Skeletal muscle cell (primary cell): ENCODE measurements around the gene BTBD16.

Experiments
- DNase-seq: peaks from one replicate; pipeline ENCODE4 v3.0.0-alpha.2; 2010; ENCODE audit warnings: low read depth
- H3K4me3 ChIP-seq: 2 replicates; pipeline ENCODE4 v1.5.1; 2011; ENCODE audit warnings: low read depth, mild to moderate bottlenecking, control low read depth, low read length, moderate library complexity

Gene BTBD16

DNA sequence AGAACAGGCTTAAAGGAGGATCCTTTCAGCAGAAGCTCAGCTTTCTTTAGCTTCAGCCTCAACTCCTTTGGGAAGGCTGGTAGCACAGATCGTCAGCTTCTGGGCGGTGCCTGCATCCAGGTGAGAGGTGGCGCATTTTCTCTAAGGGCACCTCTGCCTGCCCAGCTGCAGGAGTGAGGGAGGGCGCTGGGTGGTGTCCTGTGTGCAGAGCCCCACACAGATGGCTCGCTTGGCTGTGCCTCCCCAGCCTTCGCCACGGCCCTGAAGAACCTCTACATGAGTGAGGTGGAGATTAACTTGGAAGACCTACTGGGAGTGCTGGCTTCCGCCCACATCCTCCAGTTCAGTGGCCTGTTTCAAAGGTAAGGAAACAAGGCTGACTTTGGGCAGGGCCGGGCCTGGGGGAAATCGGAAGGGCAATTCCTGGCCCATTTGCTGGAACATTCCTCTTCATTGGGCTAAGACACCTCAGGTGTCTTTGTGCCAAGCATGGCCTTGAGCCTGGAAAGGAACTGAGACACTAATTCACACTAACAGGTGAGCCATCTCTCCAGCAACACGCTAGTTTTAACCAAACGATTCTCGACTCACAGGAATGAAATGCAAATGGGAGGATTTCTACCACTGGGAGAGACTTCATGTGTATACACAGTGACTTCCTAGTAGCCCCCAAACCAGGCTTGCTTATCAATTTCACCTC, 19.9 kb downstream of the BTBD16 start:
- H3K4me3 ChIP-seq, result no peak overlapping the region
- DNase-seq, result no peak

DNA sequence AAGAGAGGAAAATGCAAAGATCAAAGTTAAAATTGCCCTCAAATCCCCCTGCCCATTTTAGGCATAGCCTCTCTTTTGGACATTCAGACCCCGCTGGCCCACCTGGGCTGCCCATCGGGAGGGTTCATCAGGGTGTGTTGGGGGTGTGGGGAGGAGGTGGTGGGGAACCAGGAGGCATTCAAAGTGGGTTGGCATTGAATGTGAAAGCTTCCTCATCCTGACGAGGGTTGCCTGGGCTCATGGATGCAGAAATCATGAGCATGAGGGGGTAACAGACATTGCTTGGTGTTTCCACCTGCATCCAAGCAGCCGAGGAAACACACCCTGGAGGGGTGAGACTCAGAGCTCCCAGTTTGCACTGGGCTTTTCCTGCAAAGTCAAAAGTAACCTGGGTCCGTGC, 20.6 kb downstream of the BTBD16 start:
- no peak for DNase-seq
- H3K4me3 ChIP-seq, result no peak overlapping the region

DNA sequence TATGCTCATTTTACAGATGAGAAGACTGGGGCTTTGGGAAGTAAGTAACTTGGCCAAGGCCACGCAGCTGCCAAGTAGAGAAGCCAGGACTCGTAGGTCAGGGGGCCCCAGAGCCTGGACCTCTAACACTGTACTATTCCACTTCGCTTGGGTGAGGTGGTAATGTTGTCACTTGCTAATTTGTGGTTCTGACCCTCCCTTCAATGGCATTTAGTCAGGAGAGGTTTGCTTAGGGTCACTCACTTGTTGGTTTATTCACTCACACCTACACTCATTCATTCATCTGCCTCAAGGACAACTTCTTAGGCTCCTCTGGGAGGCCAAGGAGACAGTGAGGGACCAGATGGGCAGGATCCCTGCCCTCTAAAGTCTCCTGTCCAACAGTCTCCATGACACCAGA, 21.3 kb downstream of the BTBD16 start:
- no peak for DNase-seq
- H3K4me3 ChIP-seq, result no peak overlapping the region

DNA sequence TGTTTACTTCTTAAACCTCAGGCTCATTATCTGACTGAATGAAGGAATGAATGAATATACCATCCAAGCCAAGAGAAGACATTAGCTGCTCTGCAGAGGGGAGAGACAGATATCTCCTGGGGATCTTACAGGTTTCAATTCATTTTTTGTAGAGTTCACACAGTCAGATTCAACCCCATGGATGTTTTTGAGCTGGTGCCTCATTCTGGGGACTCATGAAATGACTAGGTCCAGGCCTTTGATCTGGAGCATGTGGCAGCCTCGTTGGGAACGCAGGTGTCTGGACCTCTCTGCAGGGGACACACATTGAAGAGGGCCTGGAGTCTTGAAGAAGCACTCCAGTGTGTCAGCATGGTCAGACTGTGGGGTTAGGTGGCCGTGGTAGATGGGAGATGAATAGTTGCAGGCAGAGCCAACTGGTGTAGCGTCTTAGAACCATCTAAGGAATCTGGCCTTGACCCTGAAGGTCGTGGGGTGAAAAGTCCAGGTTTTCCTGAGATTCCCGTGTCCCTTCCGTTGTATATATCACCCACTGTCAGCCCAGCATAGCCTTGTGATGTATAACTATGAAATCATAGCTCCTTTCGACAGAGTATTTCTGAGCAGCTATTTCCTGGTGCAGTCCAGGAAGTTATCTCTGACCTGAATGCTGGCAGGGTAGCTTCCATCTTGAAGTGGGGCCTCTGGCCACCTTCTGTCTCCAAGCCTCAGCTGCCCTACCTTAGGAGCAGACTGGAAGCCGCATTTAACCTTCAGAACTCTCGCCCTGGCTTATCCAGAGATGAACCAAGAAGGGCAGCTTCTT, 22.3 kb downstream of the BTBD16 start:
- no peak for DNase-seq
- H3K4me3 ChIP-seq, result no peak overlapping the region

DNA sequence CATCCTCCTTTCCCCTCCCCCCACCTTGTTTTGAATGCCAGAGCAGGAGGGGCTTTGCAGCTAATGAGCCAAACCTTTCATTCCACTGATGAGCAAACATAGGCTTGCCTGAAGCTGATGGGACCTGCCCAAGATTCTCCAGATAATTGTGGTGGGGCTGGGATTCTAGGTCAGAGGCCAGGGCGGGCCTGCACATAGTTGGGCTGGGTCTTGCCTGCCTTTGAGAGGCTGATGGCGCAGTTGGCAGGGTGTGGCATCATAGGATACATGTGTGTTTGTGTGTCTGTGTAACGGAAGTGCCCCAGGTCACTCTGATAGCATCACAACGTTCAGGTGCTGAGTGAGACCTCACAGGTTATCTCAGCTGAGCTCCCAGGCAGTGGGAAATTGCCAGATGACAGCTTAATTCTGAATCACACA, 22.9 kb downstream of the BTBD16 start:
- no peak overlapping the region for H3K4me3 ChIP-seq
- DNase-seq, result no peak

DNA sequence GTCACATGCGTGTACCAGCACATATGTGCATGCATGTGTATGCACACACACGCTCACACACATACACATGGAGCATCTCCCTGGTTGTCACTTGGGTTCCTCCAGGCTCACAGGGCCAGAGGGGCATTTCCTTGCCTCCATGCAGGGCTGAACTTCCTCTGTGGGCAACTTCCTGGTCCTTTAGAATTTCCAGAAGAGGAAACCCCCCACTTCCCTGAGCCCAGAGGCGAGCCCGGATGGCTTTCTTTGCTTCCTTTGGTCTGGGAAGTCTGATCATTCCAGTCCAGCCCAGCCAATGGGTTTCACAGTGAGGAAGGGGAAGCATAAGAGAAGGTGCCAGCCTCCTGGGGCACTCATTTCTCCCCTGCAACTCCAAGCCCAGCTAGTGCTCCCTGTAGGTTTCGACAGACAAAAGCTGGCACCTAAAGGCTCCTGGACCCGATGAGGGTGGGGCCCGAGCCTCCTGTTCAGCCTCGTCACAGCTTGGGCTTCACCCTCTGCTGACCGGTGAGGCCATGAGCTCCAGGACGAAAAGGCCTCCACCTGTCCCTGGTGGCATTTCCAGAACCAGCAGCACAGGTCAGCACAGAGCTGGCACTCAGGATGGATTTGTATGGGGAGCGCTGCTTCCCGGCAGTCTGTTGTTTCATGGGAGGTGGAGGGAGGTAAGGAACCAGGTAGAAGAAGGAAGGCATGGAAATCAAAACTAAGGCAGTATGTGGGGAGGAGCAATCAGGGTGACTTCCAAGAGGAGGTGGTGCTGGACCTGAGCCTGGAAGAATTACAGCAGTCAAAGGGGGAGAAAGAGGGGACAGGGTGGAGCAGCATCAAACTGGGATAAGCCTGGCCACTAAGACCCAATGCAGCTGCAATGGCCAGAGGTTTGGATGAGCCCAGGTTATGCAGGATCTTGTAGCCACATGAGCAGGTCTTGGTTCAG, 23.7 kb downstream of the BTBD16 start:
- DNase-seq, result no peak
- H3K4me3 ChIP-seq, result no peak overlapping the region

DNA sequence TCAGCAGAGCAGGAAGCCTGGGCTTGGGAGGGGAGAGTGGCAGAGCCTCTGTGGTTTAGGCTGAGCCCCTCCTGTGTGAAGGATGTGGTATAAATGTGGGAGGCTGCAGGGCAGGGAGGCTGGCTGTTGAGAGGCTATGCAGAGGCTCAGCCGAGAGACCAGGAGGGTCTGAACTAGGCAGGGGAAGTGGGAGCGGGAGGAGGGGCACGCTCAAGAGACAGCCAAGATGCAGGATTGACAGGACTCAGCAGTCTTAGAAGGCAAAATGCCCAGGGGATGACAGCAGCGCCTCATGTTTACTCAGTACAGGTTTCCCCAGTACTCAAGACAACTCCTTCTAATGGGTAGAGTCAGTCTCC, 24.3 kb downstream of the BTBD16 start:
- DNase-seq, result no peak
- no peak overlapping the region for H3K4me3 ChIP-seq

DNA sequence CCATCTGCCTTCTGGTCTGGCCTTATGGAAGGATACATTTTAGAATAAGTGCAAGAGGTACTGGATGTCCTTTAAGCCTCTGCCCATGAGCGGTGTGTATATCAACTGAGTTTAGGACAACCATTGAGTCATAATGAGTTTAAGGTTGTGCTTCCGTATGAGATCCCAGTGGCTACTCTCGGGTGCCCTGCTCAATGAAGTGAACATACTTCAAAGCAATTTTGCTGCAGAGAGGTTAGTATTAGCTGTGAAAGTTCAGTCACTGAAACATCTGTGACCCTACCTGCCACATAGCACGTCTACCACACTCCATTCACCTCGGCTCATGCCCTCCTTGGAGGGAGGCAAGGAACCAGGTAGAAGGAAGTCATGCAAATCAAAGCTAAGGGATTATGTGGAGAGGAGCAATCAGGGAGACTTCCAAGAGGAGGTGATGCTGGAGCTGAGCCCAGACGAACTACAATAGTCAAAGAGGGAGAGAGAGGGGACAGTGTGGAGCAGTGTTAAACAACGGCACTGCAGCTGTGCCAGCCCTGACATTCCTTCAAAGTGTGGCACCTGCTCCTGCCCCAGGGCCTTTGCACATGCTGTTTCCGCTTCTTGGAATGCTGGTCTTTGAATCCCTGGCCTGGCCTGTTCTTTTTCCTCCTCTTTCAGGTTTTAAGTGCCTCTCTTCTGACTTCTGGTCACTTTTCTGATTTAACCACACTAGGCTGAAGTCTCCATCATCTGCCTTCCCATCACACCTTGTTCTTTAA, 25.4 kb downstream of the BTBD16 start:
- no peak overlapping the region for H3K4me3 ChIP-seq
- DNase-seq, result no peak

DNA sequence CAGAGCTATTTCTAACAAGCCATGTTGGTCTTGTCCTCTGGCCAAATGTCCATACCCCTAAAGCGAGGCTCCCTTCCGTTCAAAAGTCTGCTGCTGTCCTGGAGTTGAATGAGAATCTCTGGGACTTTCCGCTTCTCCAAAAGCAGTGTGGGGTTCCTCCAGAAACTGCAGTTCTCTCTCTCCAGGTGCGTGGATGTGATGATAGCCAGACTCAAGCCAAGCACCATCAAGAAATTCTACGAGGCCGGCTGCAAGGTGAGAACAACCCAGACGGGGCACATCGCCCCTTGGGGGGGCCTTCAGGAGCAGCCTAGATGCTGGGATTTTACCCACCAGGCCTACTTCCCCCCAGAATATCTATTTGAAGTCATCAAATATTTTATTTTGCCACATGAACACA, 26.5 kb downstream of the BTBD16 start:
- no peak overlapping the region for H3K4me3 ChIP-seq
- no peak for DNase-seq

DNA sequence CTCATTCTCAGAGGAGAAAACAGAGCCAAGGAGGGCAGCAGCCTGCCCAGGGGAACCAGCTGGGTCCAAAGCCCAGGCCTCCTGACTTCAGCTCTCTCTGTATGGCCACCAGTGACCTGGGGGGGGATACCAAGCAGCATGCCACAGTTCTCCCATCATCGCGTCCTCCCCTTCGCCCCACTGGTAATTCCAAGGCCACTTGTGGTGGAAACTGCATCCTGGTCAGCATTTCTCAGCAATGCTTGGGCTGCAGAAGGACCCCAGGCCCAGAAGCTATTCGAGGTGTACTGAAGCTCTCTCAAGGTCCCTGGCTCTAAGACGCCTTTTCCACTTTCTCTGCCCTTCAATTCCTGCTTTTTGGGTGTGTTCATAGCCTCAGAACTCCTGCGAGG, 27.1 kb downstream of the BTBD16 start:
- DNase-seq, result no peak
- H3K4me3 ChIP-seq, result no peak overlapping the region

DNA sequence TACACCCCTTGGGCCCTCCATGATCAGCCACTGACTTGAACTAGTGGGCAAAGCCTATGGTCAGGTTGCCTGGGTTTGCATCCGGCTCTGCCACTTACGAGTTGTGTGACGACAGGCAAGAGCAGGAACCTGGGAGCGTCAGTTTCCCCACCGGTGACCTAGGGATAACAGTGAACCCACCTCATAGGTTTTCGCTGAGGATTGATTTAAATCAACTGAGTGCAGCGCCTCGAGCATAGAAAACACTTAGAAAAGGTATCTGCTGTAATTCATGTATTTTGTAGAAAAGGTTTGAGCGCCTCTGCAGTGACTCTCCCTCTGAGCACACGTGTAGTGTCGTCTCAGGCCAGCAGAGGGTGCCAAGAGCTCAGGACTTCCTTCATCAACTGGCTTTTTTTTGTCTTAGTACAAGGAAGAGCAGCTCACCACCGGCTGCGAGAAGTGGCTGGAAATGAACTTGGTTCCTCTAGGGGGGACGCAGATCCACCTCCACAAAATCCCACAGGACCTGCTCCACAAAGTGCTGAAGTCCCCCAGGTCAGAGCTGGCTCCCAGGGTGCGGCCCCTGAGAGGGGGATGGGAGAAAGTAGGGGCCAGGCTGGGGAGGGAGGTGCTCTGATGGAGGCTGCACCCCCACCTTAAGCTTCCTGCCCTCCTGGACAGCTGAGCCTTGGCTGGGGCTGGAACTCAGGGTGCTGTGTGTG, 27.7 kb downstream of the BTBD16 start:
- H3K4me3 ChIP-seq, result peak overlapping the region; percentile 21
- no peak for DNase-seq

DNA sequence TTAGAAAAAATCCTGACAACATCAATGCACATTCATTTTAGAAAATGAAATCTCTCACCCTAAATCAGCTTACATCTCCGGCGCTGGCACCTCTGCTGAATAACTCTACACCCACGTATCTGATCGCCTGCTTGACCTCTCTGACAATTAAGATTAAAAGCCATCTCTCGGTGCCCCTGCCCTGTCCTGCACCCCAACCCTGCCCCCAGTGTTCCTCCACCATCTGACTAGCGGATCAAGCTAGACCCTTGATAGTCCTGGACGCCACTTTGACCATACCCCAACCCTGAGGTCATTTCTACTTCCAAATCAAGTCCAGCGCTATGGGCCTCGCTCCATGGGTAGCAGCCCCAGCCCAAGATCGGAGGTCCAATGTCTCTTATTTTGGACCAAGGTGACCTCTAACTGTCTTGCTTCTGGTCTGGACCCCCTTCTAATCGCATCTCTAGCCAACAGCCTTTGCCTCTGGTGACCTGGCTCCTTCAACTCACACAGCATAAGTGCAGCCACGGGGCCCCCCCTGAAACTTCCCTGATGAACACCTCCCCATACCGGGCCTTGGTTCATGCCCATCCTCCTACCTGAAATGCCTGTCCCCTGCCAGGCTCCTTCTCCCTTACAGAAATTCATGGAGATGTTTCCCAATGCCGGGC, 28.5 kb downstream of the BTBD16 start:
- no peak for DNase-seq
- H3K4me3 ChIP-seq, result no peak overlapping the region

DNA sequence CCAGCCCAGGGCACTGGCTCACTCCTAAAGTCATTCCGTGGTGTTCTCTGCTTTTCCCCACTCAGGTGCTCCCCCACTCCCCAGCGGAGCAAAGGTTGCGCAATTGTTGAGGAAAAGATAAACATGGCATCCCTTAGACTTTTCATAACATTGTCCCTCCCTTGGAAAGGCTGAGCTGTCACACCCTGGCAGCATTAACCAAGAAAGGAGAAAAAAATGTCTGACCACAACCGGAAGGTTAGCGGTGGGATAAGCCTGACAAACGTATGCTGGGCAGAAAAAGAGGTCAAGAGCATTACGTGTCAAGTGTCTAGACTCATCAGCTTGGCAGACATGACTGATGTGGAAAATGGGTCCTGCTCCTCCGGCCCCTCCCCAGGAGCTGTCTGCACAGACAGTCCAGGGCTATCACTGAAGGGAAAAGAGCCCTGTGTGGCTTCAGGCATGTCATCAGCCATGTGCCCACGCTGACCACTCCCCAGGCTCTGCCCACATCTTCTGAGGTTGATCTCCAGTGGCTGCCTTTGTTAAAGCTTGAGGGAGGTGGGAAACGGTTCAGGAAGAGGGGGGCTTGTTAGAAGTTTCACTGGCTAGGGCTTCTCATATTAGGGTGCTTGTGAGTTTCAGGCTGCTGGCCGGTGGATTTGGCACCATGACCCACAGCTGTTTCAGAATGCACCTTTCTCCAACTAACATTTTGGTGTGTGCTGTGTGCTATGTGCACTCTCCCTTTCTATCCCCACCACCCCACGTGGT, 30.1 kb downstream of the BTBD16 start:
- no peak for DNase-seq
- H3K4me3 ChIP-seq, result no peak overlapping the region

DNA sequence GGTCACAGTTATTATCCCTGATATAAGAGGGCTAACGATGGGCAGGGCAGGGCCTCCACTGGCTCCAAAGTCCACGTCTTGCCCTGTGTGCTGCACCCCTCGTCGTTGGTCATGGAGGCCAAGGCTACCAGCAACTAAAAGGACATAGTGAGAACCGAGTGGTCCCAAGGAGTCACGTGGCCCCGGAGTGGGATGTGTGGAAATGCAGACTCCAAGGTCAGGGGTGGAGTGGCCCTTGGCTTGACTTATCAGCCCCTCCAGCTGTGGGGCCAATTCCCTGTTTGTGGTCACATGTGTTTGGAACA, 30.7 kb downstream of the BTBD16 start:
- H3K4me3 ChIP-seq, result no peak overlapping the region
- DNase-seq, result no peak

DNA sequence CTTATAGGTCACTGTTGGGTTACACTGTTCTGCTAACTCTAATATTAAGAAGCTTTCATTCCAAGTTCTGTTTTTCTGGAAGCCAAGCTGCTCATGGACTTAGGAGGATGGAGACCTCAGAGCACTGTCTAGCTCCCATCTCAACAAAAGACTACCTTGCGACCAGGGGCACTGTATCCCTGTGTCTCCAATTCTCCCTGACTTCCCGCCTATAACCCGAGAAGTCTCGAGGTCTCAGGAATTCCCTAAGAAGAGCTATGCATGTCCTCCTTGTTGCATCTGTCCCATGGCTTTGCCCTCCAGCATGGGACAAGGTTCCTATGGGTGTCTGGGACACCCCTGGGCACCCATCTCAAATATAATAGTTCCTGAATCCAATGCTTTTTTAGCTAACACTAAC, 31.2 kb downstream of the BTBD16 start:
- no peak overlapping the region for H3K4me3 ChIP-seq
- no peak for DNase-seq

DNA sequence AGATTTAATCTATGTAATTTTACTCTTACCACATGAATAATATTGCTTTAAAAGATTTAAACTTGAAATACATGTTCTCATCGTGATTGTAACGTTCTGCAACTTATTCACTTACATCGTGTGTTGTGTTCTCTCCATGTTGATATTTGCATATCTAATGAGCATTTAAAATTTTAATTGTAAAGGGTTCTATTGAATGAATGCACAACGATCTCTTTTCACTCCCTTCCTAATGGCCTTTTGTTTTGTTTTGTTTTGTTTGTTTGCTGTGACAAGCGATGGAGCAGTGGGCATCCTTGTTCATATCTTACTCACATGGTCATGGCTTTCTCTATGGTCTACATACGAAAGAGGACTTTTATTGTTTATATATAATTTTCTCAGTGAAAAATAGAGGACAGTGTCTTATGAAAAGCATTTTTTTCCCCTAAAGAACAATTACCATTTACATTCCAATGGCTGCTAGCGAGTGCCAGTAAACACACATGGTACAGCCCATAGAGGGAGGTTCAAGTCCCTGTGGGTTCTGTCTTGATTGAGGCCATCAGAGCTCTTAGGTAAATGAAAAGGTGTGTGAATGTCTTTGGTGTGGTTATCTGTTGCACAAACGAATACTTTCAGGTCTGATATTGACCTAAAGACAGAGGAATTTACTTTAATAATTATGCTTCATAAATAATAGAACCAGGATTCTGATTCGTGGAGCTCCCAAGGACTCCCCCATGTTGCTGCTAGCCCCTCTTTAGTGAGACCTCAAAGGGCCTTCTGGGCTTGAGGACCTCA, 32.4 kb downstream of the BTBD16 start:
- no peak overlapping the region for H3K4me3 ChIP-seq
- no peak for DNase-seq

DNA sequence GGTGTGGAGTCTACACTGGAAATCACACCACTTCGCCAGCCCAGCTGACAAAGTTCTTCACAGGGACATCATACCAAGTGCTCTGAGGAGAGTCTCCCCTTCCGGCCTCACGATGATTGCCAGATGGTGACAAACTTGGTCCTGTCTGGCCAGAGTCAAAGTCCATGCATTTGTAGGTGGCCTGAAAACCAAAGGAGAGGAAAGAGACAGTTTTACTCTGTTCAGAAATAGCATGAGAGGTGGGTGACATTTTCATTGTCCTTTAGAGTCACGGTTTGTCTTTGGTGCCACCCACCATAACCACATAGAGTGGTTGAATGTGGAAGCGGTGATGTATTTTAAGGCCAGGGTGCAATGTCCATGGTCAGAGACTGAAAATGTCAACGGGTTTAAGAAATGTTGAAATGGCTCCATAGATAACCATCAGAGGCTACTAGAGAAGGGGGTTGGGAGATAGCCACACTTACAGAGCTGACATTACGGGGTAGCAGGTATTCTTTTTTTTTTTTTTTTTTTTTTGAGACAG, 33.0 kb downstream of the BTBD16 start:
- DNase-seq, result no peak
- no peak overlapping the region for H3K4me3 ChIP-seq
